ENCODE results near the gene THEM5.

Gene THEM5

GRCh38 chr1:151829352-151830046 lies 24.0 kb downstream of the THEM5 start:
- no peaks in the 10 kb centered on the region for H3K36me3 Mint-ChIP-seq (ENCODE audit: low read depth)
- peaks cover 48% of the 10 kb centered on the region for H3K4me1 Mint-ChIP-seq
- H3K9me3 Mint-ChIP-seq: no peaks in the 10 kb centered on the region
- H3K27ac Mint-ChIP-seq: peak overlapping the region; percentile 7 to 68 (median 22)
- peaks cover 13% of the 10 kb centered on the region for H3K27me3 Mint-ChIP-seq (ENCODE audit: low read depth)
- peak overlapping the region in 1 of 3 experiments; percentile 26 for H3K4me3 Mint-ChIP-seq
- no peak for TF ChIP-seq CTCF (IDR thresholded peaks at IDR 0.05; ENCODE audit: unreplicated experiment in 3 of 3)

GRCh38 chr1:151828921-151829320 lies 24.6 kb downstream of the THEM5 start:
- peaks cover 49% of the 10 kb centered on the region for H3K4me1 Mint-ChIP-seq
- H3K27ac Mint-ChIP-seq: peak overlapping the region; percentile 7 to 68 (median 22)
- H3K9me3 Mint-ChIP-seq: no peaks in the 10 kb centered on the region
- H3K36me3 Mint-ChIP-seq (ENCODE audit: low read depth): no peaks in the 10 kb centered on the region
- no peak for TF ChIP-seq CTCF (IDR thresholded peaks at IDR 0.05; ENCODE audit: unreplicated experiment in 3 of 3)
- H3K4me3 Mint-ChIP-seq: peak overlapping the region in 1 of 3 experiments; percentile 26
- peaks cover 13% of the 10 kb centered on the region for H3K27me3 Mint-ChIP-seq (ENCODE audit: low read depth)

- peaks cover 38% of the 10 kb centered on the region for H3K4me1 Mint-ChIP-seq
- H3K27me3 Mint-ChIP-seq (ENCODE audit: low read depth): peaks cover 10% of the 10 kb centered on the region
- H3K27ac Mint-ChIP-seq: no peak overlapping the region
- H3K9me3 Mint-ChIP-seq: no peaks in the 10 kb centered on the region
- no peak overlapping the region for H3K4me3 Mint-ChIP-seq
- TF ChIP-seq CTCF (IDR thresholded peaks at IDR 0.05; ENCODE audit: unreplicated experiment in 3 of 3): no peak
- no peaks in the 10 kb centered on the region for H3K36me3 Mint-ChIP-seq (ENCODE audit: low read depth)
These were observed 25.7 kb downstream of the THEM5 start for GRCh38 chr1:151827853-151828252.

GRCh38 chr1:151825751-151826660 lies 27.5 kb downstream of the THEM5 start:
- TF ChIP-seq CTCF (IDR thresholded peaks at IDR 0.05; ENCODE audit: unreplicated experiment in 3 of 3): no peak
- Mint-ChIP-seq H3K27me3 (ENCODE audit: low read depth) (peaks cover 14% of the 10 kb centered on the region), H3K27ac (no peak overlapping the region), H3K9me3 (no peaks in the 10 kb centered on the region), H3K4me3 (no peak overlapping the region), H3K36me3 (ENCODE audit: low read depth) (no peaks in the 10 kb centered on the region), H3K4me1 (peaks cover 37% of the 10 kb centered on the region)

- Mint-ChIP-seq H3K4me3 (no peak overlapping the region), H3K27ac (peak overlapping the region in 1 of 3 experiments; percentile 46), H3K9me3 (no peaks in the 10 kb centered on the region), H3K27me3 (ENCODE audit: low read depth) (peaks cover 14% of the 10 kb centered on the region), H3K36me3 (ENCODE audit: low read depth) (no peaks in the 10 kb centered on the region), H3K4me1 (peaks cover 37% of the 10 kb centered on the region)
- no peak for TF ChIP-seq CTCF (IDR thresholded peaks at IDR 0.05; ENCODE audit: unreplicated experiment in 3 of 3)
These were observed 28.3 kb downstream of the THEM5 start for GRCh38 chr1:151825204-151825603.

All from nephron (organoid).